GM06990 (cell line): Measurements from ENCODE around the gene AK9.

Source experiments
- DNase-seq: peaks from one replicate; pipeline ENCODE4 v3.0.0-alpha.2; 2011; ENCODE audit not compliant: insufficient read length; ENCODE audit errors: extremely low read depth
- H3K27me3 ChIP-seq: replicated peaks from 2 replicates; pipeline ENCODE4 v1.6.0; 2011; ENCODE audit warnings: low read length; ENCODE audit not compliant: control insufficient read depth, insufficient read depth
- H3K36me3 ChIP-seq: 2 replicates; pipeline ENCODE4 v1.5.1; 2011; ENCODE audit warnings: low read length; ENCODE audit not compliant: control insufficient read depth, insufficient read depth
- H3K4me3 ChIP-seq: replicated peaks from 2 replicates; pipeline ENCODE4 v1.5.1; 2011; ENCODE audit warnings: low read depth, mild to moderate bottlenecking, control low read depth, low read length
- TF ChIP-seq, protein P1 (sequence below): IDR thresholded peaks from 2 replicates; pipeline ENCODE4 v1.5.1; 2011; ENCODE audit warnings: low read length, control low read depth, mild to moderate bottlenecking, inconsistent platforms; ENCODE audit not compliant: insufficient read depth, poor library complexity, severe bottlenecking

AK9 gene

DNA sequence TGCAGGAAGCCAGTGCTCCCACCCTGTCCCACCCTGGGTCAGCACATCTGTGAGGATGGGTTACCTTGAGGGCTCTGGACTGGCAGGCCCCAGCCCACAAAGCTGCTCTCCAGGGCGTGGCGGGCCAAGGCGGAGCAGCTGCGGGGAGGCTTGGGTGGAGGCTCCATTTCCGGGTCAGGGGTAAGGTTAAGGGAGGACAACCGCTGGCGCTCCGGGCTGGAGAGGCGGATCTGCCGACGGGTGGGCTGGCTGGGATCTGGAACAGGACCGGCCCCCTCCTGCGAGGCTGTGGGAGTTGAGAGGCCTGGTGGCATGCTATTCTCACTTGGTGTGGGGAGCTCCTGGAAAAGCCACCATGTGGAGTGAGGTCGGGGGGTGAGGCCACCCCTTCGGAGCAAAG lies 244.9 kb downstream of the AK9 start:
- no peak overlapping the region for H3K4me3 ChIP-seq
- TF ChIP-seq, protein P1, sequence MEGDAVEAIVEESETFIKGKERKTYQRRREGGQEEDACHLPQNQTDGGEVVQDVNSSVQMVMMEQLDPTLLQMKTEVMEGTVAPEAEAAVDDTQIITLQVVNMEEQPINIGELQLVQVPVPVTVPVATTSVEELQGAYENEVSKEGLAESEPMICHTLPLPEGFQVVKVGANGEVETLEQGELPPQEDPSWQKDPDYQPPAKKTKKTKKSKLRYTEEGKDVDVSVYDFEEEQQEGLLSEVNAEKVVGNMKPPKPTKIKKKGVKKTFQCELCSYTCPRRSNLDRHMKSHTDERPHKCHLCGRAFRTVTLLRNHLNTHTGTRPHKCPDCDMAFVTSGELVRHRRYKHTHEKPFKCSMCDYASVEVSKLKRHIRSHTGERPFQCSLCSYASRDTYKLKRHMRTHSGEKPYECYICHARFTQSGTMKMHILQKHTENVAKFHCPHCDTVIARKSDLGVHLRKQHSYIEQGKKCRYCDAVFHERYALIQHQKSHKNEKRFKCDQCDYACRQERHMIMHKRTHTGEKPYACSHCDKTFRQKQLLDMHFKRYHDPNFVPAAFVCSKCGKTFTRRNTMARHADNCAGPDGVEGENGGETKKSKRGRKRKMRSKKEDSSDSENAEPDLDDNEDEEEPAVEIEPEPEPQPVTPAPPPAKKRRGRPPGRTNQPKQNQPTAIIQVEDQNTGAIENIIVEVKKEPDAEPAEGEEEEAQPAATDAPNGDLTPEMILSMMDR = no peak
- H3K36me3 ChIP-seq = peaks cover 59% of the 10 kb centered on the region
- DNase-seq = no peak
- no peaks in the 10 kb centered on the region for H3K27me3 ChIP-seq

DNA sequence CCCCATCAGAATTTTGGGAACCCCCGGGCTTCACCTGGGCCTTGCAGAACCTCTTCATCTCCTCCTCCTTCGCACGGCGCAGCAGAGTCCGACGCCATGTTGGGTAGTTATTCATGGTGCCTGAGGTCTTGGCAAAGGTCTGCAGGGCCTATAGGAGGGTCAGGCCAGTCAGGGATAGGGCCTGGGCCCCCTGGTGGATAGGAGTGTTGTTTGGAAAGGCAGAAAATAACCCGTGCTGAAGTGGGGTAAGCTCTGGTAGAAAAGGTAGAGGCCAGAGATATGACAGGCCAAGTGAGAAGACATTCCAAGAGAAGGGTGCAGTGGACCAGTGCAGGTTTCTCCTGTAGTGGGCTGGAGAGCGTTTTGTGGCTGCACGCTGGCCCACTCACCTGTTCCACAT lies 245.6 kb downstream of the AK9 start:
- H3K4me3 ChIP-seq = no peak overlapping the region
- peaks cover 57% of the 10 kb centered on the region for H3K36me3 ChIP-seq
- H3K27me3 ChIP-seq = no peaks in the 10 kb centered on the region
- TF ChIP-seq, protein P1 = no peak
- DNase-seq = no peak

DNA sequence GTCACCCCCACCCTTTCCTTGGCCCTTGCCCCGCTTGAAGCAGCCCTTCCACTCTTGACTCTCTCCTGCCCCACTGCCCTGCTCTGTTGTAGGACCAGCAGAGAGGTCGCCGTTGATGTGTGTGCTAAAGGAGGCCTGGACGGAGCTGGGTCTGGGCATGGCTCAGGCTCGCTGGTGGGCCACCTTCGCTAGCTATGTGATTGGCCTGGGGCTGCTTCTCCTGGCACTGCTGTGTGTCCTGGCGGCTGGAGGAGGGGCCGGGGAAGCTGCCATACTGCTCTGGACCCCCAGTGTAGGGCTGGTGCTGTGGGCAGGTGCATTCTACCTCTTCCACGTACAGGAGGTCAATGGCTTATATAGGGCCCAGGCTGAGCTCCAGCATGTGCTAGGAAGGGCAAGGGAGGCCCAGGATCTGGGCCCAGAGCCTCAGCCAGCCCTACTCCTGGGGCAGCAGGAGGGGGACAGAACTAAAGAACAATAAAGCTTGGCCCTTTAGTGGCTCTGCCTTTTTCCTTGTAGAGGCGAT lies 247.5 kb downstream of the AK9 start:
- Histone ChIP-seq H3K36me3 (peaks cover 45% of the 10 kb centered on the region), H3K4me3 (no peak overlapping the region), H3K27me3 (no peaks in the 10 kb centered on the region)
- no peak for DNase-seq
- TF ChIP-seq, protein P1 = no peak
